Smooth muscle cell of the brain vasculature (primary cell): ENCODE data around the gene CD164.
"Not testable (repeated sequence)": the region's sequence is repeated elsewhere in the genome, so short reads cannot be mapped to it uniquely, and the experiment has no call there.

Experiments
- DNase-seq: peaks from one replicate; pipeline ENCODE4 v3.0.0-alpha.2; 2012; ENCODE audit warnings: low read depth, low spot score

CD164 gene

GRCh38 chr6:109374326-109374892 lies 7.9 kb downstream of the CD164 start:
- DNase-seq, result no peak

GRCh38 chr6:109373762-109374161 lies 8.5 kb downstream of the CD164 start:
- DNase-seq, result no peak

- DNase-seq, result no peak
These were observed 8.9 kb downstream of the CD164 start for GRCh38 chr6:109373331-109373730.

- DNase-seq, result no peak
These were observed 10.1 kb downstream of the CD164 start for GRCh38 chr6:109372130-109372529.

GRCh38 chr6:109370792-109371191 lies 11.5 kb downstream of the CD164 start:
- DNase-seq, result no peak

- DNase-seq, result no peak
These were observed 11.9 kb downstream of the CD164 start for GRCh38 chr6:109370336-109370735.

- no peak for DNase-seq
These were observed 12.5 kb downstream of the CD164 start for GRCh38 chr6:109369728-109370127.

GRCh38 chr6:109364382-109365078 lies 17.7 kb downstream of the CD164 start:
- not testable (repeated sequence) for DNase-seq

GRCh38 chr6:109363753-109364152 lies 18.5 kb downstream of the CD164 start:
- no peak for DNase-seq

- DNase-seq, result no peak
These were observed 20.0 kb downstream of the CD164 start for GRCh38 chr6:109362102-109362884.

- DNase-seq, result no peak
These were observed 21.5 kb downstream of the CD164 start for GRCh38 chr6:109360791-109361190.

- DNase-seq, result no peak
These were observed 22.0 kb downstream of the CD164 start for GRCh38 chr6:109360281-109360680.

GRCh38 chr6:109359248-109359647 lies 23.0 kb downstream of the CD164 start:
- no peak for DNase-seq

GRCh38 chr6:109358204-109358603 lies 24.1 kb downstream of the CD164 start:
- no peak for DNase-seq

GRCh38 chr6:109356237-109356636 lies 26.0 kb downstream of the CD164 start:
- no peak for DNase-seq

- no peak for DNase-seq
These were observed 30.8 kb downstream of the CD164 start for GRCh38 chr6:109351231-109352130.

GRCh38 chr6:109349419-109349987 lies 32.8 kb downstream of the CD164 start:
- DNase-seq, result no peak

- no peak for DNase-seq
These were observed 34.0 kb downstream of the CD164 start for GRCh38 chr6:109348226-109348625.

- no peak for DNase-seq
These were observed 34.5 kb downstream of the CD164 start for GRCh38 chr6:109347779-109348178.

- DNase-seq, result no peak
These were observed 36.3 kb downstream of the CD164 start for GRCh38 chr6:109345986-109346385.

GRCh38 chr6:109344226-109344625 lies 38.0 kb downstream of the CD164 start:
- DNase-seq, result no peak
